HEK293T (cell line): Measurements from ENCODE around the gene SHISAL1.

Source experiments
- CTBP1 ChIP-seq: fragments of 450-650 bp; IDR thresholded peaks from 2 replicates; pipeline ENCODE4 v1.6.1; 2016; ENCODE audit warnings: borderline replicate concordance
- ELF4 ChIP-seq: fragments of 450-650 bp; IDR thresholded peaks from 2 replicates; pipeline ENCODE4 v1.6.1; 2017; ENCODE audit warnings: antibody characterized with exemption
- FOXA1 ChIP-seq: fragments of 450-650 bp; IDR thresholded peaks from 2 replicates; pipeline ENCODE4 v1.6.1; 2016; ENCODE audit warnings: mild to moderate bottlenecking
- FOXK2 ChIP-seq: fragments of 450-650 bp; IDR thresholded peaks from 2 replicates; pipeline ENCODE4 v1.6.1; 2016; ENCODE audit warnings: mild to moderate bottlenecking
- FOXM1 ChIP-seq: fragments of 450-650 bp; IDR thresholded peaks from 2 replicates; pipeline ENCODE4 v1.6.1; 2017; ENCODE audit warnings: mild to moderate bottlenecking, borderline replicate concordance
- HDGF ChIP-seq: fragments of 450-650 bp; IDR thresholded peaks from 2 replicates; pipeline ENCODE4 v1.6.1; 2017; ENCODE audit warnings: antibody characterized with exemption, borderline replicate concordance
- LEF1 ChIP-seq: fragments of 450-650 bp; IDR thresholded peaks from 2 replicates; pipeline ENCODE4 v1.6.1; 2017; ENCODE audit warnings: mild to moderate bottlenecking, borderline replicate concordance
- NFRKB ChIP-seq: fragments of 450-650 bp; IDR thresholded peaks from 2 replicates; pipeline ENCODE4 v1.6.1; 2016; ENCODE audit warnings: mild to moderate bottlenecking, moderate library complexity
- SP1 ChIP-seq: fragments of 450-650 bp; IDR thresholded peaks from 2 replicates; pipeline ENCODE4 v1.6.1; 2017
- SUZ12 ChIP-seq: fragments of 450-650 bp; IDR thresholded peaks from 2 replicates; pipeline ENCODE4 v1.6.1; 2016; ENCODE audit warnings: mild to moderate bottlenecking
- TARDBP ChIP-seq: fragments of 450-650 bp; IDR thresholded peaks from 2 replicates; pipeline ENCODE4 v1.6.1; 2016
- TF ChIP-seq, protein P1 (sequence below): fragments of 450-650 bp; IDR thresholded peaks from 2 replicates; pipeline ENCODE4 v1.6.1; 2016

DNA sequence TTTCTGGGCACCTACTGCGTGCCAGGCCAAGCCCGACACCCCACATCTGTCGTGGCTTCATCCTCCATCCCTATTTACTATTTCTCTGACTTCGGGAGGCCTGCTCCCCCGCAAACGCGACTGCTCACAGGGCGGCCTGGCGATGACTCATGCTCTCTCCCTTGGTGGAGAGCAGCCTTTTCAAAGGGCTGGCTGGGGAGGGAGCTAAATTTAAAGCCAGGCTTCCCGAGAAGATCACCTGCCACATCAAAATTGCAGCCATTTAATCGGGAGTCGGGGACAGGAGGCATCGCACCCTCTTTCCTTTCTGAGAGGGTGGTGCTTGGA lies 24.9 kb upstream of the SHISAL1 start:
- TF ChIP-seq ELF4, result no peak
- TF ChIP-seq FOXM1, result no peak
- no peak for TF ChIP-seq SP1
- no peak for TF ChIP-seq LEF1
- no peak for TF ChIP-seq NFRKB
- no peak for TF ChIP-seq FOXK2
- TF ChIP-seq CTBP1, result no peak
- no peak for TF ChIP-seq SUZ12
- no peak for TF ChIP-seq TARDBP
- TF ChIP-seq HDGF, result no peak
- TF ChIP-seq FOXA1, result no peak
- TF ChIP-seq, protein P1, sequence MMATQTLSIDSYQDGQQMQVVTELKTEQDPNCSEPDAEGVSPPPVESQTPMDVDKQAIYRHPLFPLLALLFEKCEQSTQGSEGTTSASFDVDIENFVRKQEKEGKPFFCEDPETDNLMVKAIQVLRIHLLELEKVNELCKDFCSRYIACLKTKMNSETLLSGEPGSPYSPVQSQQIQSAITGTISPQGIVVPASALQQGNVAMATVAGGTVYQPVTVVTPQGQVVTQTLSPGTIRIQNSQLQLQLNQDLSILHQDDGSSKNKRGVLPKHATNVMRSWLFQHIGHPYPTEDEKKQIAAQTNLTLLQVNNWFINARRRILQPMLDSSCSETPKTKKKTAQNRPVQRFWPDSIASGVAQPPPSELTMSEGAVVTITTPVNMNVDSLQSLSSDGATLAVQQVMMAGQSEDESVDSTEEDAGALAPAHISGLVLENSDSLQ, result no peak
